CD4-positive, alpha-beta T cell treated with Interleukin-17A for 4 hours (primary cell): ENCODE results near the gene WWOX.

Source experiments
- DNase-seq: peaks from one replicate; pipeline ENCODE4 v3.0.0-alpha.2; 2020; ENCODE audit warnings: mixed read lengths

Gene WWOX

GRCh38 chr16:78749745-78750268, 650.4 kb downstream of the WWOX start:
- no peak for DNase-seq

- no peak for DNase-seq
These were observed 651.2 kb downstream of the WWOX start for GRCh38 chr16:78750611-78751010.

GRCh38 chr16:78751601-78752000, 652.1 kb downstream of the WWOX start:
- no peak for DNase-seq

GRCh38 chr16:78754713-78755112, 655.3 kb downstream of the WWOX start:
- DNase-seq, result no peak

- no peak for DNase-seq
These were observed 656.6 kb downstream of the WWOX start for GRCh38 chr16:78755751-78756661.

GRCh38 chr16:78759596-78759995, 660.1 kb downstream of the WWOX start:
- no peak for DNase-seq

- DNase-seq, result no peak
These were observed 661.2 kb downstream of the WWOX start for GRCh38 chr16:78760611-78761010.

GRCh38 chr16:78761427-78761826, 662.0 kb downstream of the WWOX start:
- DNase-seq, result no peak

GRCh38 chr16:78762222-78762621, 662.8 kb downstream of the WWOX start:
- DNase-seq, result no peak

- DNase-seq, result no peak
These were observed 664.5 kb downstream of the WWOX start for GRCh38 chr16:78763821-78764440.

GRCh38 chr16:78764478-78764877, 665.0 kb downstream of the WWOX start:
- DNase-seq, result no peak

GRCh38 chr16:78768226-78768625, 668.8 kb downstream of the WWOX start:
- no peak for DNase-seq

GRCh38 chr16:78768718-78769117, 669.3 kb downstream of the WWOX start:
- peak; percentile 44 for DNase-seq

GRCh38 chr16:78770353-78771091, 671.1 kb downstream of the WWOX start:
- peak; percentile 85 for DNase-seq

GRCh38 chr16:78773291-78773702, 673.8 kb downstream of the WWOX start:
- no peak for DNase-seq

GRCh38 chr16:78773706-78774105, 674.3 kb downstream of the WWOX start:
- no peak for DNase-seq

- DNase-seq, result no peak
These were observed 675.7 kb downstream of the WWOX start for GRCh38 chr16:78775161-78775561.

GRCh38 chr16:78778101-78779004, 678.9 kb downstream of the WWOX start:
- no peak for DNase-seq

- no peak for DNase-seq
These were observed 681.4 kb downstream of the WWOX start for GRCh38 chr16:78780808-78781207.

- DNase-seq, result no peak
These were observed 683.1 kb downstream of the WWOX start for GRCh38 chr16:78782572-78782971.

GRCh38 chr16:78783570-78784079, 684.2 kb downstream of the WWOX start:
- DNase-seq, result no peak

- no peak for DNase-seq
These were observed 685.3 kb downstream of the WWOX start for GRCh38 chr16:78784771-78785170.
